Skeletal muscle satellite cell (primary cell): ENCODE measurements around the gene NCOA1.
"Not testable (repeated sequence)": the region's sequence is repeated elsewhere in the genome, so short reads cannot be mapped to it uniquely, and the experiment has no call there.

Experiments
- H3K27me3 ChIP-seq: 2 replicates; pipeline ENCODE4 v1.7.0; 2013; ENCODE audit warnings: low read length; ENCODE audit not compliant: control insufficient read depth, insufficient read depth
- H3K36me3 ChIP-seq: 2 replicates; pipeline ENCODE4 v1.7.0; 2013; ENCODE audit warnings: mild to moderate bottlenecking, control low read depth, low read length; ENCODE audit not compliant: insufficient read depth
- H3K4me1 ChIP-seq: 2 replicates; pipeline ENCODE4 v1.7.0; 2013; ENCODE audit warnings: low read length; ENCODE audit not compliant: control insufficient read depth, insufficient read depth
- H3K4me2 ChIP-seq: 2 replicates; pipeline ENCODE4 v1.7.0; 2013; ENCODE audit warnings: mild to moderate bottlenecking, low read length
- H3K4me3 ChIP-seq: 2 replicates; pipeline ENCODE4 v1.7.0; 2013; ENCODE audit warnings: low read length
- H3K9ac ChIP-seq: 2 replicates; pipeline ENCODE4 v1.7.0; 2013; ENCODE audit warnings: mild to moderate bottlenecking, low read depth, low read length, moderate library complexity
- H3K9me3 ChIP-seq: replicated peaks from 2 replicates; pipeline ENCODE4 v1.7.0; 2013; ENCODE audit warnings: mild to moderate bottlenecking, control low read depth, low read length

Gene NCOA1

GRCh38 chr2:24588294-24588693, 97.2 kb downstream of the NCOA1 start:
- no peak overlapping the region for H3K9ac ChIP-seq
- H3K4me2 ChIP-seq = no peak overlapping the region
- no peak overlapping the region for H3K4me3 ChIP-seq
- H3K36me3 ChIP-seq = no peaks in the 10 kb centered on the region
- no peaks in the 10 kb centered on the region for H3K27me3 ChIP-seq
- no peaks in the 10 kb centered on the region for H3K9me3 ChIP-seq
- no peaks in the 10 kb centered on the region for H3K4me1 ChIP-seq

- H3K4me1 ChIP-seq = no peaks in the 10 kb centered on the region
- H3K27me3 ChIP-seq = no peaks in the 10 kb centered on the region
- H3K4me2 ChIP-seq = no peak overlapping the region
- H3K4me3 ChIP-seq = no peak overlapping the region
- H3K36me3 ChIP-seq = no peaks in the 10 kb centered on the region
- H3K9me3 ChIP-seq = no peaks in the 10 kb centered on the region
- H3K9ac ChIP-seq = no peak overlapping the region
Observed at GRCh38 chr2:24592441-24593100, 101.5 kb downstream of the NCOA1 start.

GRCh38 chr2:24594283-24594682, 103.2 kb downstream of the NCOA1 start:
- H3K9me3 ChIP-seq = no peaks in the 10 kb centered on the region
- no peak overlapping the region for H3K4me3 ChIP-seq
- H3K4me2 ChIP-seq = no peak overlapping the region
- no peaks in the 10 kb centered on the region for H3K36me3 ChIP-seq
- H3K27me3 ChIP-seq = no peaks in the 10 kb centered on the region
- H3K9ac ChIP-seq = no peak overlapping the region
- H3K4me1 ChIP-seq = no peaks in the 10 kb centered on the region

- no peaks in the 10 kb centered on the region for H3K4me1 ChIP-seq
- H3K4me2 ChIP-seq = no peak overlapping the region
- no peaks in the 10 kb centered on the region for H3K36me3 ChIP-seq
- no peaks in the 10 kb centered on the region for H3K9me3 ChIP-seq
- H3K27me3 ChIP-seq = no peaks in the 10 kb centered on the region
- no peak overlapping the region for H3K9ac ChIP-seq
- no peak overlapping the region for H3K4me3 ChIP-seq
Observed at GRCh38 chr2:24597181-24597870, 106.3 kb downstream of the NCOA1 start.

- not testable (repeated sequence) for H3K4me1 ChIP-seq, H3K4me2 ChIP-seq, H3K9me3 ChIP-seq, H3K36me3 ChIP-seq, H3K4me3 ChIP-seq, H3K27me3 ChIP-seq, H3K9ac ChIP-seq
Observed at GRCh38 chr2:24600140-24600539, 109.1 kb downstream of the NCOA1 start.

GRCh38 chr2:24611631-24612030, 120.6 kb downstream of the NCOA1 start:
- H3K36me3 ChIP-seq = no peaks in the 10 kb centered on the region

GRCh38 chr2:24613154-24613814, 122.2 kb downstream of the NCOA1 start:
- Histone ChIP-seq H3K9ac (no peak overlapping the region), H3K4me2 (no peak overlapping the region), H3K4me1 (no peaks in the 10 kb centered on the region), H3K4me3 (no peak overlapping the region), H3K27me3 (no peaks in the 10 kb centered on the region), H3K36me3 (no peaks in the 10 kb centered on the region), H3K9me3 (no peaks in the 10 kb centered on the region)

More at GRCh38 chr2:24611631-24612030, 120.6 kb downstream of the NCOA1 start:
- Histone ChIP-seq H3K9ac (no peak overlapping the region), H3K4me1 (no peaks in the 10 kb centered on the region), H3K4me2 (no peak overlapping the region), H3K4me3 (no peak overlapping the region), H3K9me3 (no peaks in the 10 kb centered on the region), H3K27me3 (no peaks in the 10 kb centered on the region)

- H3K9me3 ChIP-seq = no peaks in the 10 kb centered on the region
- H3K4me2 ChIP-seq = no peak overlapping the region
- H3K4me1 ChIP-seq = no peaks in the 10 kb centered on the region
- no peak overlapping the region for H3K4me3 ChIP-seq
- H3K9ac ChIP-seq = no peak overlapping the region
- H3K27me3 ChIP-seq = no peaks in the 10 kb centered on the region
- H3K36me3 ChIP-seq = no peaks in the 10 kb centered on the region
Observed at GRCh38 chr2:24616616-24617015, 125.6 kb downstream of the NCOA1 start.

GRCh38 chr2:24617424-24617823, 126.4 kb downstream of the NCOA1 start:
- Histone ChIP-seq H3K36me3 (no peaks in the 10 kb centered on the region), H3K9ac (no peak overlapping the region), H3K4me3 (no peak overlapping the region), H3K4me2 (no peak overlapping the region), H3K9me3 (no peaks in the 10 kb centered on the region), H3K4me1 (no peaks in the 10 kb centered on the region), H3K27me3 (no peaks in the 10 kb centered on the region)

- H3K9ac ChIP-seq = no peak overlapping the region
- no peaks in the 10 kb centered on the region for H3K27me3 ChIP-seq
Observed at GRCh38 chr2:24618144-24618543, 127.1 kb downstream of the NCOA1 start.

GRCh38 chr2:24618680-24619079, 127.6 kb downstream of the NCOA1 start:
- no peak overlapping the region for H3K4me3 ChIP-seq
- H3K9me3 ChIP-seq = no peaks in the 10 kb centered on the region
- no peaks in the 10 kb centered on the region for H3K36me3 ChIP-seq
- H3K27me3 ChIP-seq = no peaks in the 10 kb centered on the region
- H3K4me1 ChIP-seq = no peaks in the 10 kb centered on the region
- H3K9ac ChIP-seq = no peak overlapping the region
- H3K4me2 ChIP-seq = no peak overlapping the region

More at GRCh38 chr2:24618144-24618543, 127.1 kb downstream of the NCOA1 start:
- H3K36me3 ChIP-seq = no peaks in the 10 kb centered on the region
- H3K4me2 ChIP-seq = no peak overlapping the region
- H3K4me3 ChIP-seq = no peak overlapping the region
- no peaks in the 10 kb centered on the region for H3K4me1 ChIP-seq
- no peaks in the 10 kb centered on the region for H3K9me3 ChIP-seq
